ENCODE measurements around the gene ZNF438. TPM values are rescaled to one million over a fixed set of nuclear protein-coding genes. Genes with fewer than 3 reads are reported as not detected.
A peak's percentile ranks its signal among the peaks of the same experiment; 100 is the strongest.

The ZNF438 gene
- total and polyA plus RNA-seq, 11 donors = 9.0 to 14.7 (median 13.2) TPM

DNA sequence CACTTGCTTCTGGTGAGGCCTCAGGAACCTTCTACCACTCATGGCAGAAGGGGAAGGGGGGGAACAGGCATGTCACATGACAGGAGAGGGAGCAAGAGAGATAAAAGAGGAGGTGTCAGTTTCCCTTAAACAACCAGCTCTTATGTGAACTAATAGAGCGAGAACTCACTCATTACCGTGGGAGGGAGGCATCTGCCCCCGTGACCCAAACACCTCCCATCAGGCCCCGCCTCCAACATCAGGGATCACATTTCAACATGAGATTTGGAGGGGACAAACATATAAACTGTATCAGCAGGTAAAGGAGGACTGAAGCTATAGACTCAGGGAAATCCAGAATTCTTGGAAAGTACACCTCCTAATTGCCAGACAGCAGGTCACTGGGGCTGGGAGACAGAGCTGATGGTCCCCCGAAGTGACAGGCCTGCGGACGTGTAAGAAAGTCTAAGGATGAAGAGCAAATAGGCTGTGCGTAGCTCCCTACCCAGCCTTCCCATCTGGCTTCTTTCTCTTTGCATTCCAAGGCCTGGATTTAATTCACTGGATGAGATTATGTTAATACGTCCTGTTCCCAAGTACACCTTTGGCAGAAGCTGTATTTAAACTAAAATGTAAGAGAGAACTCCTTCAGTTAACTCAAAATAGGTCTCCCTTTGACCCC lies 215.4 kb downstream of the ZNF438 start:
- 71 to 81% (median 76%) methylated on average over 9 of the region's 9 CpGs for WGBS, 4 donors
- DNase-seq = no peak

DNA sequence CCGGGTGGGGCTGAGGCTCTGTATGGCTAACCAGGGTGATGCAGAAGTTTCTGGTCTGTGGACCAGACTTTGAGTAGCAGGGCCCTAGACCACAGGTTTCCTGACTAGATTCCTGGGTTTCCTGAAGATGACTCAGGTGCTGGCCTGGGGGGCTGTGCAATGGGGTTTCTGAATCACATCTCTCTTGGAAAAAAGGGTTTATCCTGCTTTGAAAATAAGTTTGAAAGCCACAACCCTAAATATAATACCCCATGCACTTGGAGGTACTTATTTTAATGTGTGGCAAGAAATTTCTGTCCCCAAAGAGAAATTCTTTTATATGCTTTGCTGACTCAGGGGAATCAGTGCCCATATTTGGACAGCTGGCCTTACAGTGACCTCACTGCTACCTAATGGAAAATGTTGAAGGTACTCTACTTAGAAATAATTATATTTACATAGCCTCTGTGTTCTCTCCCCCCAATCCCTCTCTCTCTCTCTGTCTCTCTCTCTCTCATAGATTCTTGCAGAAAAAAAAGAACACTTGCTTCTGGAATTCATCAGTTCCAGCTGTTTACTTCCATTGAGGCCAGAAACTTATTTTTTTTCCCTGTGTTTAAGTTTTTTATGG lies 217.7 kb downstream of the ZNF438 start:
- Histone ChIP-seq H3K4me3 (no peak overlapping the region), H3K9me3 (no peaks in the 10 kb centered on the region), H3K27ac (peak overlapping the region in 6 of 12 donors; percentile 0 to 85 (median 44)), H3K4me1 (peaks cover 5 to 61% (median 33%) of the 10 kb centered on the region in 12 donors), H3K27me3 (no peaks in the 10 kb centered on the region), H3K36me3 (no peaks in the 10 kb centered on the region)
- 67 to 100% (median 86%) methylated on average over 1 of the region's 1 CpG for WGBS, 4 donors
- no peak for ATAC-seq
- TF ChIP-seq, protein P1, sequence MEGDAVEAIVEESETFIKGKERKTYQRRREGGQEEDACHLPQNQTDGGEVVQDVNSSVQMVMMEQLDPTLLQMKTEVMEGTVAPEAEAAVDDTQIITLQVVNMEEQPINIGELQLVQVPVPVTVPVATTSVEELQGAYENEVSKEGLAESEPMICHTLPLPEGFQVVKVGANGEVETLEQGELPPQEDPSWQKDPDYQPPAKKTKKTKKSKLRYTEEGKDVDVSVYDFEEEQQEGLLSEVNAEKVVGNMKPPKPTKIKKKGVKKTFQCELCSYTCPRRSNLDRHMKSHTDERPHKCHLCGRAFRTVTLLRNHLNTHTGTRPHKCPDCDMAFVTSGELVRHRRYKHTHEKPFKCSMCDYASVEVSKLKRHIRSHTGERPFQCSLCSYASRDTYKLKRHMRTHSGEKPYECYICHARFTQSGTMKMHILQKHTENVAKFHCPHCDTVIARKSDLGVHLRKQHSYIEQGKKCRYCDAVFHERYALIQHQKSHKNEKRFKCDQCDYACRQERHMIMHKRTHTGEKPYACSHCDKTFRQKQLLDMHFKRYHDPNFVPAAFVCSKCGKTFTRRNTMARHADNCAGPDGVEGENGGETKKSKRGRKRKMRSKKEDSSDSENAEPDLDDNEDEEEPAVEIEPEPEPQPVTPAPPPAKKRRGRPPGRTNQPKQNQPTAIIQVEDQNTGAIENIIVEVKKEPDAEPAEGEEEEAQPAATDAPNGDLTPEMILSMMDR (IDR thresholded peaks at IDR 0.05) = no peak
- no peak for TF ChIP-seq POLR2A (IDR thresholded peaks at IDR 0.05)
- intact Hi-C loops (cut with DNase I) = no loop called here
- no peak for DNase-seq

More for the DNA sequence above, 215.4 kb downstream of the ZNF438 start:
- Histone ChIP-seq H3K27ac (peak overlapping the region in 7 of 12 donors; percentile 12 to 85 (median 26)), H3K36me3 (no peaks in the 10 kb centered on the region), H3K9me3 (no peaks in the 10 kb centered on the region), H3K27me3 (no peaks in the 10 kb centered on the region), H3K4me3 (no peak overlapping the region), H3K4me1 (peaks cover 5 to 75% (median 34%) of the 10 kb centered on the region in 12 donors)
- intact Hi-C loops (cut with DNase I) = no loop called here
- no peak for TF ChIP-seq POLR2A (IDR thresholded peaks at IDR 0.05)
- TF ChIP-seq, protein P1 (IDR thresholded peaks at IDR 0.05) = no peak
- no peak for ATAC-seq

DNA sequence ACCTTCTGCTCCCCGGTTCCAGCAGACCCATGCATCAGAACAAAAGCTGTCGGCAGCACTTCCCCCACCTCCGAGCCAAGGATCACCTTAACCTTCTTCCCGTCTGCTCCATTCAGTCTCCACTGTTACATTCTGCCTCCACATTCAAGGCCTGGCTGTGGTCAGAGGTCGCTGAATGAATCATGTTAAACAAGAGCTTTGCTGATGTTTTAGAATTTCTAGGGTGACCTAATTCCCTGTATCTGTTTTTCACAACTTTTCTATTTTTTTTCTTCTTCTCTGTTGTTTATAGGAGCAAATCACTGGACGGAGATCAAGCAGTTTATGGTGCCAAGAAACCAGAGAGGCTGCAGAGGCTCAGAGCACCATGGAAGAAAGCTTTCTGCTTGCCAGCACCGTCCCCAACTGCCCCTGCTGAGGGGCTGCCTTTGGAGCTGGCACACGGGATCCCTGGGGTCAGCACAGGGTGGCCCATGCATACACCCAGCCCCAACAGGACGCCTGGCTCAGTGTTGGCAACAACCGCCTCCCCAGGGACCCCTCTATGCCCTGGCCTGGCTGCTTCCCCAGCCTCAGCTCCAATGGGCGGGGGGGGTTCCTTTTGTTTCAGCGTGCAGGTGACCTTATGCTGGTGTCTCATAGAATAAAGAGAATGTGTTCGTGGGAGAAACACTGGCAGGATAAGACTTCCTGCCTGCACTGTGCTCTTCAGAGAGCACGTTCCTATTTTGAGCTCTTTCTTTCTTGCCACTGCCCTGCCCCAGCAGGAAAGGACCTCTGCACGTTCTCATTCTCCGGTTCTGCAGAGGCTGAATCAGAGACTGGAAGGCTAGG lies 219.4 kb downstream of the ZNF438 start:
- H3K4me3 ChIP-seq = peak overlapping the region in 4 of 12 donors; percentile 2 to 20 (median 15)
- H3K36me3 ChIP-seq = no peaks in the 10 kb centered on the region
- peaks cover 5 to 50% (median 23%) of the 10 kb centered on the region in 12 donors for H3K4me1 ChIP-seq
- TF ChIP-seq, protein P1 (IDR thresholded peaks at IDR 0.05) = no peak
- TF ChIP-seq POLR2A (IDR thresholded peaks at IDR 0.05) = no peak
- 26 to 37% (median 32%) methylated on average over 14 to 16 of the region's 16 CpGs for WGBS, 4 donors
- peak overlapping the region; percentile 25 to 85 (median 70) for H3K27ac ChIP-seq
- intact Hi-C loops (cut with DNase I) = no loop called here
- H3K9me3 ChIP-seq = no peaks in the 10 kb centered on the region
- H3K27me3 ChIP-seq = no peaks in the 10 kb centered on the region
- DNase-seq = peak in 3 of 5 donors; percentile 43 to 61 (median 51)
- peak; percentile 42 to 82 (median 59) for ATAC-seq
